Measurements from ENCODE around the gene SRSF7.
"Not testable (repeated sequence)": the region's sequence is repeated elsewhere in the genome, so short reads cannot be mapped to it uniquely, and the experiment has no call there.

The SRSF7 gene

DNA sequence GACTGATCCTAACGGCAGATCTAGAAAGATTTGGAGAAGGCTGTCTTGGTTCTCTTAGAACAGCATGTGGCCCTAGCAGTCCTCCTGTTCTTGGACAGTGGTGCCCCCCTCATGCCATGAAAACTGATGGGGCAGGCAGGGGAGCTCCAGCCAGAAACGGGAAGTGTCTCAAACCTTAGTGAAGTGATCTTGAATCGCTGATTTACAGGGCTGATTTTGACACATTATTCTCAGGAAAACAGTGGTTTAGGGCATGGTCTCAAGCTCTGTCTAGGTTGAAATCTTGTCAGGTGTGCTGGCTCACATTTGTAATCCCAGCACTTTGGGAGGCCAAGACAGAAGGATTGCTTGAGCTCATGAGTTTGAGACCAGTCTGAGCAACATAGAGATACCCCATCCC lies 37.8 kb downstream of the SRSF7 start:
- H3K9me3 ChIP-seq (ENCODE audit: control insufficient read depth in 2 of 2, low read length in 2 of 2), result no peaks in the 10 kb centered on the region
- H3K36me3 ChIP-seq (ENCODE audit: control insufficient read depth in 2 of 2, insufficient read depth in 2 of 2, low read length in 2 of 2), result peaks cover 4% of the 10 kb centered on the region in 2 donors
- H3K4me3 ChIP-seq (ENCODE audit: low read length in 2 of 2), result no peak overlapping the region
- H3K9ac ChIP-seq (ENCODE audit: low read length in 2 of 2), result no peak overlapping the region
- no peaks in the 10 kb centered on the region for H3K4me1 ChIP-seq (ENCODE audit: control insufficient read depth, insufficient read depth, low read length)
- H3K27me3 ChIP-seq (ENCODE audit: control insufficient read depth in 1 of 2, insufficient read depth in 2 of 2, low read length in 2 of 2), result no peaks in the 10 kb centered on the region
- no peak overlapping the region for H3K27ac ChIP-seq (ENCODE audit: low read length)

DNA sequence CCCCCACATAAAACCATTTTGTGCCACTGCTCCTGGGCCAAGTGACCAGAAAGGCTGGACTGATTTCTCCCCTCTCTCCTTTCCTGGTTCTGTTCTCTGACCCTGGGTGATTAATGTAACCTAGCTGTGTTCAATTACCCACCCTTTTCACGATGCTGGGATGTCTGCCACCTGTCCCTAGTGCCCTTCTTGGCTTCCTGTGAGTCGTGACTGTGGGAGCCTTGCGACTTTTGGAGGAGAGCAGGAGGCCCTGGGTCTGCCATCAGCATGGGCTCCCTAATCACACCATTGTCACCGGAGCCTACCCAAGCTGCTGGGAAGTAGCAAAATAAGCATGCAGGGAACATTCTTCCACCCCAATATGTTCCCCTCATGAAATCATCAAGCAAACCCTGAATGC lies 38.3 kb downstream of the SRSF7 start:
- no peaks in the 10 kb centered on the region for H3K27me3 ChIP-seq (ENCODE audit: control insufficient read depth in 1 of 2, insufficient read depth in 2 of 2, low read length in 2 of 2)
- no peak overlapping the region for H3K4me3 ChIP-seq (ENCODE audit: low read length in 2 of 2)
- no peak overlapping the region for H3K9ac ChIP-seq (ENCODE audit: low read length in 2 of 2)
- no peak overlapping the region for H3K27ac ChIP-seq (ENCODE audit: low read length)
- no peaks in the 10 kb centered on the region for H3K4me1 ChIP-seq (ENCODE audit: control insufficient read depth, insufficient read depth, low read length)
- H3K9me3 ChIP-seq (ENCODE audit: control insufficient read depth in 2 of 2, low read length in 2 of 2), result no peaks in the 10 kb centered on the region
- H3K36me3 ChIP-seq (ENCODE audit: control insufficient read depth in 2 of 2, insufficient read depth in 2 of 2, low read length in 2 of 2), result peaks cover 4% of the 10 kb centered on the region in 2 donors

GRCh38 chr2:38712413-38712812 lies 38.7 kb downstream of the SRSF7 start:
- no peaks in the 10 kb centered on the region for H3K4me1 ChIP-seq (ENCODE audit: control insufficient read depth, insufficient read depth, low read length)
- peaks cover 4% of the 10 kb centered on the region in 2 donors for H3K36me3 ChIP-seq (ENCODE audit: control insufficient read depth in 2 of 2, insufficient read depth in 2 of 2, low read length in 2 of 2)
- no peak overlapping the region for H3K9ac ChIP-seq (ENCODE audit: low read length in 2 of 2)
- no peak overlapping the region for H3K27ac ChIP-seq (ENCODE audit: low read length)
- no peak overlapping the region for H3K4me3 ChIP-seq (ENCODE audit: low read length in 2 of 2)
- no peaks in the 10 kb centered on the region for H3K9me3 ChIP-seq (ENCODE audit: control insufficient read depth in 2 of 2, low read length in 2 of 2)
- H3K27me3 ChIP-seq (ENCODE audit: control insufficient read depth in 1 of 2, insufficient read depth in 2 of 2, low read length in 2 of 2), result no peaks in the 10 kb centered on the region

DNA sequence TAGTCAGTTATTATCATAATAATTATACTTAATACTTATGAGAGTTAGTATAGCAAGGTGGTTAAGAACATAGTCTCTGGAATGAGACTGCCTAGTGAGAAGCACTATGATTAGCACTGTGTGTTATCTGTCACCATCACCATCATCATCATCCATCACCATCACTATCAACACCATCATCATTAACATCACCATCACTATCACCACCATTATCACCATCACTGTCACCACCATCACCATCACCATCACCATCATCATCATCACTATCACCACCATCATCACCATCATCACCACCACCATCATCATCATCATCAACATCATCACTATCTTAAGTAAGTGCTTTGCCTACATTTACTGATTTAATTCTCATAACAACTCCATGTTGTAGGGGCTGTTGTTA lies 39.6 kb downstream of the SRSF7 start:
- H3K9ac ChIP-seq (ENCODE audit: low read length in 2 of 2), result no peak overlapping the region

DNA sequence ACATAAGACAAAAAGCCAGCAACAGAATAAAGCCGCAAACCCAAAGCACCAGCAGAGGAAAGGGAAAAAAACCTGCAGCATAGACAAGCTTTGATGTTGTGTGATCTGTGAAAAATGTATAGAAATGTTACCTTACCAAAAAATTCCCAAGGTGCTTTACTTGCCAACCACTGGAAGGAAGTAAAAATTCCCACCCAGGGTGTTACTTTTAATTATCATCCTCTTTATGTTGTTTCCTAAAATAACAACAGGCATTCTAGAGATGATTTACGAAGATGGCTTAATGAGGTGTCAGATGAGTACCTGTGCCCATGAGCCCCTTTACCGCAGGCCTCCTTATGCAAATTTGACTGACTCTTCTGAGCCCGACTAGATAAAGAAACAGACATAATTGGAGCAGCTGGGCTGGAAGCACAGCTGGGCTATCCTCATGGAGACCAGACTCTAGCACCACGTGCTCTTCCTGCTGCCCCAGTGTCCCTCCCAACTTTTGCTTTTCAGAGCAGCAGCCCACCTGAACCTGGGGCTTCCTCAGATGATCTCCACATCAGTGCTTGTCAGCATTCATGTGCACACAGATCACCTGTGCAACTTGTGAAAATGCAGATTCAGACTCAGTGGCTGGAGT lies 41.5 kb downstream of the SRSF7 start:
- no peak overlapping the region for H3K9ac ChIP-seq (ENCODE audit: low read length in 2 of 2)
- H3K27ac ChIP-seq (ENCODE audit: low read length), result no peak overlapping the region
- no peaks in the 10 kb centered on the region for H3K9me3 ChIP-seq (ENCODE audit: control insufficient read depth in 2 of 2, low read length in 2 of 2)
- H3K27me3 ChIP-seq (ENCODE audit: control insufficient read depth in 1 of 2, insufficient read depth in 2 of 2, low read length in 2 of 2), result no peaks in the 10 kb centered on the region
- H3K4me3 ChIP-seq (ENCODE audit: low read length in 2 of 2), result no peak overlapping the region
- H3K36me3 ChIP-seq (ENCODE audit: control insufficient read depth in 2 of 2, insufficient read depth in 2 of 2, low read length in 2 of 2), result peaks cover 0 to 4% of the 10 kb centered on the region in 2 donors
- H3K4me1 ChIP-seq (ENCODE audit: control insufficient read depth, insufficient read depth, low read length), result no peaks in the 10 kb centered on the region

More for the DNA sequence above, 39.6 kb downstream of the SRSF7 start:
- Histone ChIP-seq H3K36me3 (ENCODE audit: control insufficient read depth in 2 of 2, insufficient read depth in 2 of 2, low read length in 2 of 2) (peaks cover 4% of the 10 kb centered on the region in 2 donors), H3K4me3 (ENCODE audit: low read length in 2 of 2) (no peak overlapping the region), H3K4me1 (ENCODE audit: control insufficient read depth, insufficient read depth, low read length) (no peaks in the 10 kb centered on the region), H3K9me3 (ENCODE audit: control insufficient read depth in 2 of 2, low read length in 2 of 2) (no peaks in the 10 kb centered on the region), H3K27ac (ENCODE audit: low read length) (no peak overlapping the region), H3K27me3 (ENCODE audit: control insufficient read depth in 1 of 2, insufficient read depth in 2 of 2, low read length in 2 of 2) (no peaks in the 10 kb centered on the region)

- peaks cover 0 to 4% of the 10 kb centered on the region in 2 donors for H3K36me3 ChIP-seq (ENCODE audit: control insufficient read depth in 2 of 2, insufficient read depth in 2 of 2, low read length in 2 of 2)
- H3K9ac ChIP-seq (ENCODE audit: low read length in 2 of 2), result no peak overlapping the region
- H3K27ac ChIP-seq (ENCODE audit: low read length), result no peak overlapping the region
- H3K9me3 ChIP-seq (ENCODE audit: control insufficient read depth in 2 of 2, low read length in 2 of 2), result no peaks in the 10 kb centered on the region
- H3K4me1 ChIP-seq (ENCODE audit: control insufficient read depth, insufficient read depth, low read length), result no peaks in the 10 kb centered on the region
- no peaks in the 10 kb centered on the region for H3K27me3 ChIP-seq (ENCODE audit: control insufficient read depth in 1 of 2, insufficient read depth in 2 of 2, low read length in 2 of 2)
- no peak overlapping the region for H3K4me3 ChIP-seq (ENCODE audit: low read length in 2 of 2)
Measured at GRCh38 chr2:38708900-38709566, 42.1 kb downstream of the SRSF7 start.

GRCh38 chr2:38708491-38708890 lies 42.7 kb downstream of the SRSF7 start:
- not testable (repeated sequence) for H3K27ac ChIP-seq (ENCODE audit: low read length); H3K9me3 ChIP-seq (ENCODE audit: control insufficient read depth in 2 of 2, low read length in 2 of 2); H3K4me3 ChIP-seq (ENCODE audit: low read length in 2 of 2); H3K4me1 ChIP-seq (ENCODE audit: control insufficient read depth, insufficient read depth, low read length); H3K9ac ChIP-seq (ENCODE audit: low read length in 2 of 2); H3K27me3 ChIP-seq (ENCODE audit: control insufficient read depth in 1 of 2, insufficient read depth in 2 of 2, low read length in 2 of 2); H3K36me3 ChIP-seq (ENCODE audit: control insufficient read depth in 2 of 2, insufficient read depth in 2 of 2, low read length in 2 of 2)

DNA sequence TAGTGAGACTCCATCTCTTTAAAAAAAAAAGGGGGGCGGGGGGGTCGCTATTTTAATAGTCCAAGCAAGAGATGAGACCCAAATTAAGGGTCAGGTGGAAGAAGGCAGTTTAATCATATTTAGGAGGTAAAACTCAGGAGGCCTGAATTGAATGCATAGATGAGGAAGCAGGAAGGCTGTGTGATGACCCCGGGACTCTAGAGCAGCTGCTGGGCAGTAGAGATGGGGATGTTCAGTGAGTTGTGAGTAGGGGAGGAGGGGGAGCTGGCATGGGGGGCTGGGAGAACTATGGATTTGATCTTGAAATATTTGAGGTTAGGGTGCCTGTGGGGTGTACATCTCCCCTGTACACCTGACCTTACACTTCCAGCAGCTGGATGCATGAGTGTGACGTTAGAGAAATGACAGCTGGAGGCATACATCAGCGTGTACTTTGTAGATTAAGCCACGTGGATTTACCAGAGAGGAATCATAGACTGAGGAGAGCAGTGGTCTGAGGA lies 44.3 kb downstream of the SRSF7 start:
- H3K9ac ChIP-seq (ENCODE audit: low read length in 2 of 2), result no peak overlapping the region
- H3K27me3 ChIP-seq (ENCODE audit: control insufficient read depth in 1 of 2, insufficient read depth in 2 of 2, low read length in 2 of 2), result no peaks in the 10 kb centered on the region
- H3K9me3 ChIP-seq (ENCODE audit: control insufficient read depth in 2 of 2, low read length in 2 of 2), result no peaks in the 10 kb centered on the region
- H3K27ac ChIP-seq (ENCODE audit: low read length), result no peak overlapping the region
- H3K4me3 ChIP-seq (ENCODE audit: low read length in 2 of 2), result no peak overlapping the region
- no peaks in the 10 kb centered on the region for H3K4me1 ChIP-seq (ENCODE audit: control insufficient read depth, insufficient read depth, low read length)
- peaks cover 0 to 4% of the 10 kb centered on the region in 2 donors for H3K36me3 ChIP-seq (ENCODE audit: control insufficient read depth in 2 of 2, insufficient read depth in 2 of 2, low read length in 2 of 2)

DNA sequence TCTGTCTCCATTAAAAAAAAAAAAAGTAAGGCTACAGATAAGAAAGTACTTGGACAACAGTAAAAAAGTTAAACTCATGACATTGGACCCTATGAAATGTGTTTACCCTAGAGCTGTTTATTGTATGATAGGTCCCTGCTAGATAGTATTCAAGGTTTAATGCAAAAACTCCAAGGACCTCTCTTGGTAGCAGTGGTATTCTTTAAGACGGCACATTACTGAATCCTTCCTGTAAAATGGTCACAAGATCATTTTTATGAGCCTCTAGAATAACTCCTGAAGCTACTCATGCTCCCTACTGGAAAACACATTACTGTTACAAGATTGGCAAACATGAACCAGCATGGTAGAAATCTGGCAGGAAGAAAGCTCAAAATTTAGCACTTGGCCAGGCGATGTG lies 46.5 kb downstream of the SRSF7 start:
- Histone ChIP-seq H3K4me3 (ENCODE audit: low read length in 2 of 2) (no peak overlapping the region), H3K36me3 (ENCODE audit: control insufficient read depth in 2 of 2, insufficient read depth in 2 of 2, low read length in 2 of 2) (no peaks in the 10 kb centered on the region), H3K9ac (ENCODE audit: low read length in 2 of 2) (no peak overlapping the region), H3K9me3 (ENCODE audit: control insufficient read depth in 2 of 2, low read length in 2 of 2) (no peaks in the 10 kb centered on the region), H3K4me1 (ENCODE audit: control insufficient read depth, insufficient read depth, low read length) (no peaks in the 10 kb centered on the region), H3K27me3 (ENCODE audit: control insufficient read depth in 1 of 2, insufficient read depth in 2 of 2, low read length in 2 of 2) (no peaks in the 10 kb centered on the region), H3K27ac (ENCODE audit: low read length) (no peak overlapping the region)

DNA sequence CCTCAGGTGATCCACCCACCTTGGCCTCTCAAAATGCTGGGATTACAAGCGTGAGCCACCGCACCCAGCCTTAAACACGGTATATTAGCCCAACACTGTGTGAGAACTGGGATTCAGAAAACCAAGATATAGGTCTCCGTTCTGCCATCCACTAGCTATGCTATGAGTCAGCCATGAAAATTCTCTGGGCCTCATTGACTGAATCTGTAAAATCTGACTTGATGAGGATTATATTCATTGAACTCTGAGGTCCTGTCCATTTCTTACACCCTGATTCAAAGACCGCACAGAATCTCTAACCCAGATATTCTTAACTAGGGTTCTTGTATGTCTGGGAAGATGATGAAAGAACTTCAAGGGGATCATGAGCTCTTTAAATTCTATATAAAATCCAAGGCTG lies 47.8 kb downstream of the SRSF7 start:
- not testable (repeated sequence) for H3K27ac ChIP-seq (ENCODE audit: low read length); H3K27me3 ChIP-seq (ENCODE audit: control insufficient read depth in 1 of 2, insufficient read depth in 2 of 2, low read length in 2 of 2); H3K4me3 ChIP-seq (ENCODE audit: low read length in 2 of 2); H3K9me3 ChIP-seq (ENCODE audit: control insufficient read depth in 2 of 2, low read length in 2 of 2); H3K4me1 ChIP-seq (ENCODE audit: control insufficient read depth, insufficient read depth, low read length); H3K9ac ChIP-seq (ENCODE audit: low read length in 2 of 2); H3K36me3 ChIP-seq (ENCODE audit: control insufficient read depth in 2 of 2, insufficient read depth in 2 of 2, low read length in 2 of 2)

- no peaks in the 10 kb centered on the region for H3K9me3 ChIP-seq (ENCODE audit: control insufficient read depth in 2 of 2, low read length in 2 of 2)
- no peak overlapping the region for H3K4me3 ChIP-seq (ENCODE audit: low read length in 2 of 2)
- H3K36me3 ChIP-seq (ENCODE audit: control insufficient read depth in 2 of 2, insufficient read depth in 2 of 2, low read length in 2 of 2), result no peaks in the 10 kb centered on the region
- H3K27ac ChIP-seq (ENCODE audit: low read length), result no peak overlapping the region
- H3K4me1 ChIP-seq (ENCODE audit: control insufficient read depth, insufficient read depth, low read length), result no peaks in the 10 kb centered on the region
- H3K9ac ChIP-seq (ENCODE audit: low read length in 2 of 2), result no peak overlapping the region
- H3K27me3 ChIP-seq (ENCODE audit: control insufficient read depth in 1 of 2, insufficient read depth in 2 of 2, low read length in 2 of 2), result no peaks in the 10 kb centered on the region
Measured at GRCh38 chr2:38702413-38702812, 48.7 kb downstream of the SRSF7 start.
